Keratinocyte (primary cell): ENCODE data around the gene GABRA1.

Source experiments
- EZH2 ChIP-seq: IDR thresholded peaks from one replicate; pipeline ENCODE4 v1.6.1; 2012; ENCODE audit warnings: inconsistent platforms, mild to moderate bottlenecking, low read length, moderate library complexity
- TF ChIP-seq, protein P1 (sequence below), 3 experiments: IDR thresholded peaks in 1 of 3; conservative IDR thresholded peaks in 1 of 3; optimal IDR thresholded peaks in 1 of 3; 2 replicates in 2 of 3; 3 replicates in 1 of 3; pipeline versions ENCODE3 to v1.5.1; 2011; ENCODE audit warnings: low read length in 3 of 3, mild to moderate bottlenecking in 3 of 3, moderate library complexity in 2 of 3, control low read depth in 1 of 3, inconsistent platforms in 1 of 3; ENCODE audit not compliant: insufficient read depth in 2 of 3; ENCODE audit errors: extremely low read depth in 1 of 3

DNA sequence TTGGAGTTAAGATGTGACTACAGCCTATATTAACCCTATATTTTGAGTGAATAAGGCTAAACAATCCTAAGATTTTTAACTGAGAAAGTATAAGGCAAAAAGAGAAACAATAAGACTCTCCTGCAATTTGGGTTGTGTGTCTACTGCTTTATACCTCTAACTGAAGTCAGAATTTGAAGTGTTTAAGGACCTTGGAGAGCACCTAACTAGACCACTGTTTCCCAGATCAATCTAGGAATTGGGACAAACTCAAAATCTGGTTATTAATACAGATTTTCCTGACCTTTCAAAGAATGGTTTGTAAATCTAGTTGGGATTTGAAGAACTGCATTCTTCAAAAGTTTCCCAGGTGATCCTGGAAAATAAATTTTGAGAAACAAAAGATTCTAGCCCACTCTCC lies 42.1 kb downstream of the GABRA1 start:
- TF ChIP-seq, protein P1, sequence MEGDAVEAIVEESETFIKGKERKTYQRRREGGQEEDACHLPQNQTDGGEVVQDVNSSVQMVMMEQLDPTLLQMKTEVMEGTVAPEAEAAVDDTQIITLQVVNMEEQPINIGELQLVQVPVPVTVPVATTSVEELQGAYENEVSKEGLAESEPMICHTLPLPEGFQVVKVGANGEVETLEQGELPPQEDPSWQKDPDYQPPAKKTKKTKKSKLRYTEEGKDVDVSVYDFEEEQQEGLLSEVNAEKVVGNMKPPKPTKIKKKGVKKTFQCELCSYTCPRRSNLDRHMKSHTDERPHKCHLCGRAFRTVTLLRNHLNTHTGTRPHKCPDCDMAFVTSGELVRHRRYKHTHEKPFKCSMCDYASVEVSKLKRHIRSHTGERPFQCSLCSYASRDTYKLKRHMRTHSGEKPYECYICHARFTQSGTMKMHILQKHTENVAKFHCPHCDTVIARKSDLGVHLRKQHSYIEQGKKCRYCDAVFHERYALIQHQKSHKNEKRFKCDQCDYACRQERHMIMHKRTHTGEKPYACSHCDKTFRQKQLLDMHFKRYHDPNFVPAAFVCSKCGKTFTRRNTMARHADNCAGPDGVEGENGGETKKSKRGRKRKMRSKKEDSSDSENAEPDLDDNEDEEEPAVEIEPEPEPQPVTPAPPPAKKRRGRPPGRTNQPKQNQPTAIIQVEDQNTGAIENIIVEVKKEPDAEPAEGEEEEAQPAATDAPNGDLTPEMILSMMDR (optimal IDR thresholded peaks at IDR 0.05 in 1 of 3, IDR thresholded peaks at IDR 0.05 in 1 of 3, conservative IDR thresholded peaks at IDR 0.05 in 1 of 3; ENCODE audit: extremely low read depth in 1 of 3, insufficient read depth in 2 of 3, low read length in 3 of 3) = no peak
- no peak for TF ChIP-seq EZH2
